Endothelial cell of umbilical vein (primary cell): ENCODE results near the gene NR2E1.

Experiments
- CTCF ChIP-seq, 2 donors: IDR thresholded peaks; 1 replicate in 1 of 2; 2 replicates in 1 of 2; pipeline ENCODE4 v1.5.1; 2011; ENCODE audit warnings: low read length in 2 of 2, mild to moderate bottlenecking in 2 of 2, moderate library complexity in 2 of 2, control low read depth in 1 of 2, inconsistent platforms in 1 of 2, low read depth in 1 of 2; ENCODE audit not compliant: insufficient read depth in 1 of 2; ENCODE audit errors: extremely low read depth in 1 of 2
- EZH2 ChIP-seq: IDR thresholded peaks from 2 replicates; pipeline ENCODE4 v1.6.1; 2012; ENCODE audit warnings: borderline replicate concordance, low read depth, mild to moderate bottlenecking, moderate library complexity, low read length, inconsistent platforms; ENCODE audit not compliant: severe bottlenecking
- POLR2A ChIP-seq: IDR thresholded peaks from 2 replicates; pipeline ENCODE4 v1.6.1; 2012; ENCODE audit warnings: low read depth, mild to moderate bottlenecking, control low read depth, low read length

GRCh38 chr6:108238322-108238721, 72.5 kb downstream of the NR2E1 start:
- TF ChIP-seq CTCF (IDR thresholded peaks at IDR 0.05; ENCODE audit: extremely low read depth in 1 of 2, insufficient read depth in 1 of 2, low read depth in 1 of 2, low read length in 2 of 2) (no peak), EZH2 (no peak), POLR2A (no peak)
